Endothelial cell of umbilical vein (primary cell): ENCODE measurements around the gene KIZ. TPM values are rescaled to one million over a fixed set of nuclear protein-coding genes. Genes with fewer than 3 reads are reported as not detected.

Experiments used
- BruUV-seq: library from RNA; stranded (reverse); fragments of 400-500 nt; replicated peaks from 2 replicates; lab custom pipeline; 2021; lab: Mats Ljungman, UMichigan
- CTCF ChIA-PET: fragments of 300-600, 350-600 bp; sonication (Branson Sonifier 250); formaldehyde crosslinking; loops from one replicate; lab custom pipeline; 2021; ENCODE audit warnings: antibody characterized with exemption, inconsistent platforms; lab: Charles Lee
- POLR2A ChIA-PET: fragments of 300-600, 350-600 bp; sonication (Branson Sonifier 250); formaldehyde crosslinking; loops from one replicate; lab custom pipeline; 2021; ENCODE audit warnings: antibody characterized with exemption, inconsistent platforms; lab: Charles Lee
- DNase-seq: peaks from one replicate; pipeline ENCODE4 v3.0.0-alpha.2; 2011; ENCODE audit warnings: low read depth, low spot score
- FAIRE-seq: peaks from 2 replicates; lab custom pipeline; 2011; peaks lifted over from hg19 to GRCh38; lab: Jason Lieb, UNC
- H2AFZ ChIP-seq: 2 replicates; pipeline ENCODE4 v1.6.0; 2012; ENCODE audit warnings: low read depth, low read length, control low read depth, inconsistent platforms
- H3K27ac ChIP-seq: 2 replicates; pipeline ENCODE4 v1.5.1; 2011; ENCODE audit warnings: low read depth, mild to moderate bottlenecking, control low read depth, low read length, moderate library complexity; ENCODE audit not compliant: insufficient read depth
- H3K27me3 ChIP-seq, 2 experiments: 2 replicates each; pipeline versions ENCODE4 v1.6.0 to v1.6.1; 2011; ENCODE audit warnings: low read length in 2 of 2, mixed read lengths in 1 of 2; ENCODE audit not compliant: control insufficient read depth in 2 of 2, insufficient read depth in 2 of 2
- H3K36me3 ChIP-seq, 2 experiments: 2 replicates in 1 of 2; 3 replicates in 1 of 2; pipeline ENCODE4 v1.5.1; 2011; ENCODE audit warnings: low read length in 2 of 2, mild to moderate bottlenecking in 1 of 2, moderate library complexity in 1 of 2; ENCODE audit not compliant: control insufficient read depth in 2 of 2, insufficient read depth in 2 of 2; ENCODE audit errors: extremely low read depth in 1 of 2
- H3K4me1 ChIP-seq: 3 replicates; pipeline ENCODE4 v1.5.1; 2011; ENCODE audit warnings: mild to moderate bottlenecking, low read length; ENCODE audit not compliant: control insufficient read depth, insufficient read depth; ENCODE audit errors: extremely low read depth
- H3K4me2 ChIP-seq: 2 replicates; pipeline ENCODE4 v1.6.1; 2011; ENCODE audit warnings: low read length, control low read depth, mixed read lengths; ENCODE audit not compliant: insufficient read depth
- H3K4me3 ChIP-seq, 3 experiments: fragments of 200-600 bp in 1 of 3; sonication (generic), shearing (Covaris generic) in 1 of 3; replicated peaks in 1 of 3; 2 replicates each; pipeline ENCODE4 v1.5.1; 2011 to 2016; ENCODE audit warnings: control low read depth in 3 of 3, low read length in 3 of 3, mild to moderate bottlenecking in 2 of 3, inconsistent platforms in 1 of 3, low read depth in 1 of 3, moderate library complexity in 1 of 3; ENCODE audit not compliant: insufficient read depth in 1 of 3
- H3K79me2 ChIP-seq: 2 replicates; pipeline ENCODE4 v1.6.0; 2012; ENCODE audit warnings: low read length, inconsistent platforms; ENCODE audit not compliant: control insufficient read depth, insufficient read depth
- H3K9ac ChIP-seq: replicated peaks from 2 replicates; pipeline ENCODE3; 2011; ENCODE audit warnings: low read length, control low read depth; ENCODE audit not compliant: insufficient read depth; ENCODE audit errors: extremely low read depth
- H3K9me1 ChIP-seq: replicated peaks from 3 replicates; pipeline ENCODE4 v1.6.0; 2011; ENCODE audit warnings: mild to moderate bottlenecking, low read length; ENCODE audit not compliant: control insufficient read depth, insufficient read depth; ENCODE audit errors: extremely low read depth
- H3K9me3 ChIP-seq: replicated peaks from 2 replicates; pipeline ENCODE4 v1.5.1; 2012; ENCODE audit warnings: low read length, inconsistent platforms; ENCODE audit not compliant: control insufficient read depth, insufficient read depth
- H4K20me1 ChIP-seq: replicated peaks from 2 replicates; pipeline ENCODE3; 2011; ENCODE audit warnings: mild to moderate bottlenecking, low read length; ENCODE audit not compliant: control insufficient read depth, insufficient read depth; ENCODE audit errors: extremely low read depth
- CTCF ChIP-seq, 2 donors: IDR thresholded peaks; 1 replicate in 1 of 2; 2 replicates in 1 of 2; pipeline ENCODE4 v1.5.1; 2011; ENCODE audit warnings: low read length in 2 of 2, mild to moderate bottlenecking in 2 of 2, moderate library complexity in 2 of 2, control low read depth in 1 of 2, inconsistent platforms in 1 of 2, low read depth in 1 of 2; ENCODE audit not compliant: insufficient read depth in 1 of 2; ENCODE audit errors: extremely low read depth in 1 of 2
- EZH2 ChIP-seq: IDR thresholded peaks from 2 replicates; pipeline ENCODE4 v1.6.1; 2012; ENCODE audit warnings: borderline replicate concordance, low read depth, mild to moderate bottlenecking, moderate library complexity, low read length, inconsistent platforms; ENCODE audit not compliant: severe bottlenecking
- FOS ChIP-seq: IDR thresholded peaks from 2 replicates; pipeline ENCODE4 v1.6.1; 2011; ENCODE audit warnings: mild to moderate bottlenecking, low read length, moderate library complexity, borderline replicate concordance; ENCODE audit not compliant: insufficient read depth
- GATA2 ChIP-seq: IDR thresholded peaks from 2 replicates; pipeline ENCODE4 v1.7.0; 2011; ENCODE audit warnings: low read depth, mild to moderate bottlenecking, moderate library complexity, mixed read lengths, low read length; ENCODE audit not compliant: insufficient read length, insufficient read depth
- JUN ChIP-seq: IDR thresholded peaks from 2 replicates; pipeline ENCODE4 v1.6.1; 2011; ENCODE audit warnings: borderline replicate concordance, low read depth; ENCODE audit not compliant: insufficient read length, insufficient read depth
- MAX ChIP-seq: IDR thresholded peaks from 2 replicates; pipeline ENCODE4 v1.6.1; 2011; ENCODE audit not compliant: insufficient read depth, insufficient read length
- MYC ChIP-seq: IDR thresholded peaks from one replicate; pipeline ENCODE4 v1.6.1; 2011; ENCODE audit warnings: mild to moderate bottlenecking, low read depth, low read length
- POLR2A ChIP-seq: IDR thresholded peaks from 2 replicates; pipeline ENCODE4 v1.6.1; 2012; ENCODE audit warnings: low read depth, mild to moderate bottlenecking, control low read depth, low read length
- POLR2AphosphoS5 ChIP-seq: IDR thresholded peaks from 2 replicates; pipeline ENCODE4 v1.6.1; 2012; ENCODE audit warnings: low read depth, mild to moderate bottlenecking, control low read depth, low read length, moderate library complexity; ENCODE audit not compliant: insufficient read depth
- dilution Hi-C: fragments of 300-500 bp; cut with MboI; formaldehyde crosslinking; loops from one replicate; pipeline ENCODE4 v1.15.0; 2019; ENCODE audit warnings: low sequenced_read_pairs; ENCODE audit not compliant: extremely low pct_ligation_motif_present
- intact Hi-C: fragments of 100-400 bp; cut with micrococcal nuclease; formaldehyde crosslinking; loops from one replicate; pipeline ENCODE4 v1.10.0; 2022
- polyA plus RNA-seq, 4 experiments: library from polyadenylated mRNA; depleted of rRNA in 3 of 4; stranded (reverse) in 3 of 4; unstranded in 1 of 4; fragments of >200 nt; gene quantifications; 2 replicates each; pipeline versions ENCODE4 v1.2.1 to v1.2.3, GENCODE V29; 2011 to 2012; ENCODE audit warnings: missing spikeins in 1 of 4
- total RNA-seq: library from RNA; stranded (reverse); gene quantifications from 2 replicates; pipeline ENCODE4 v1.2.3, GENCODE V29; 2021

The KIZ gene
- total and polyA plus RNA-seq, 2 donors (not counting 3 experiments of a cell fraction or from before 2014, with no cell fraction given): 3.9 to 7.3 TPM

- no peak for FAIRE-seq
- dilution Hi-C loops (no loop called here), intact Hi-C loops (no loop called here)
- Histone ChIP-seq H3K27me3 (no peaks in the 10 kb centered on the region), H3K4me1 (no peaks in the 10 kb centered on the region), H3K4me2 (no peak overlapping the region), H3K9me1 (no peaks in the 10 kb centered on the region), H3K36me3 (no peaks in the 10 kb centered on the region), H3K9ac (no peak overlapping the region), H3K27ac (no peak overlapping the region), H4K20me1 (no peaks in the 10 kb centered on the region), H3K4me3 (no peak overlapping the region), H2AFZ (no peak overlapping the region), H3K79me2 (no peaks in the 10 kb centered on the region), H3K9me3 (no peaks in the 10 kb centered on the region)
- BruUV-seq: no TSS peak
- TF ChIP-seq EZH2: no peak
- TF ChIP-seq CTCF (IDR thresholded peaks at IDR 0.05; ENCODE audit: extremely low read depth in 1 of 2, insufficient read depth in 1 of 2, low read depth in 1 of 2, low read length in 2 of 2): no peak
- no peak for TF ChIP-seq MYC
- no peak for TF ChIP-seq MAX
- TF ChIP-seq POLR2AphosphoS5: no peak
- TF ChIP-seq POLR2A: no peak
- TF ChIP-seq GATA2: no peak
- no peak for TF ChIP-seq JUN
- TF ChIP-seq FOS: no peak
- ChIA-PET POLR2A (no interaction called here), CTCF (interaction anchor here (1.6 kb wide), 1 partner anchor 17 kb away, joined by 5 read pairs; no protein-coding TSS in a partner anchor)
- no peak for DNase-seq
Observed at GRCh38 chr20:21219686-21220085, 93.8 kb downstream of the KIZ start.
